HG02884 (cell line): ENCODE measurements around the gene ADAM19.
A peak's percentile ranks its signal among the peaks of the same experiment; 100 is the strongest.

Experiments used
- ATAC-seq: cut with Tn5 transposase; IDR thresholded peaks from one replicate; pipeline ENCODE4 v1.9.1; 2021; ENCODE audit warnings: mild to moderate bottlenecking, moderate library complexity; ENCODE audit not compliant: unreplicated experiment

Gene ADAM19

DNA sequence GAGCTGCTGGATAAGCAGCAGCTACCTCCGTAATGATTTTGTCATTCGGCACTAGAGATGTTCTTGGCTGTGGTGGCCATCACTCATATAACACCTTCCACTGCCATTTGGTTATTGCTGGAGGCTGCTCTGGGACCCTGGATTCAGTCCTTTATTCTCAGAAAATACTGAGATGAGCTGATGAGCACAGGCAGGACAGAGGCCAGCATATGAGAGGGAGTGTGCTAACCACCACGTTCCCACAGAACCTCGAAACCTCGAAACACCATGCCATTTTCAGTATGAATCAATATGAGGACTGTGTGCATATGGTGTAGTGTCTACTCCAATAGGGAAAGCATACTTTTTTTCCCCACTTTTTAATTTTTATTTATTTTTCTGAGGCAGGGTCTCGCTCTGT is 56.6 kb downstream of the ADAM19 start:
- peak; percentile 77 for ATAC-seq

DNA sequence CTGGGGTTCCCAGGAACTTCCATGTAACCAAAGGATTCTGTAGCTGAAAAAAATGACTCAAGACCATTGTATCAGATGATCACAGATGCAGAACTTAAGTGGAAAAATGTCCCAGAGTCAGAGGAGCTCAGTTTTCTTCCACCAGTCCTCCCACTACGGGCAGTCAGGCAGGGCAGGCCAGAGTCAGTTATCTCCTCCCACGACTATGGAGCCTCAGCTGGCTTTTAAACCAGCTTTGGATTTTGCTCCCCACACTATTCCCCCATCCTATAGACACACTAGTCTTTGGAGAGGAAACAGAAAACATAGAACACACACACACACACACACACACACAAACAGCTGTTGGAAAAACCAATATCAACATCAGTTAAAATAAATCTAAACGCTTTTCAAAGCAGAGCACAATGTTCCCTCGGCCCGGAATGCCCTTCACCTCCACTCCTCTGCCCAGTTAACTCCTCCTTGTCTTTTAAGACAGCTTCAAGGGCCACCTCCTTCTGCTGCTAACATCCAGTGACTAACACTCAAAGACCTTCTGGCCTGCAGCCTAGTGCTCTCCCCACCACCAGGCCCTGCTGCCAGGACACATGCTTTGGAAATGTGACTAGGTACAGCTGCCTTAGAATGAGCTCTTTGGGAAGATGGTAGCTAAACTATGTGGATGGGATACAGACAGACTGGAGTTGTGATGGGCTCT is 58.8 kb downstream of the ADAM19 start:
- no peak for ATAC-seq

DNA sequence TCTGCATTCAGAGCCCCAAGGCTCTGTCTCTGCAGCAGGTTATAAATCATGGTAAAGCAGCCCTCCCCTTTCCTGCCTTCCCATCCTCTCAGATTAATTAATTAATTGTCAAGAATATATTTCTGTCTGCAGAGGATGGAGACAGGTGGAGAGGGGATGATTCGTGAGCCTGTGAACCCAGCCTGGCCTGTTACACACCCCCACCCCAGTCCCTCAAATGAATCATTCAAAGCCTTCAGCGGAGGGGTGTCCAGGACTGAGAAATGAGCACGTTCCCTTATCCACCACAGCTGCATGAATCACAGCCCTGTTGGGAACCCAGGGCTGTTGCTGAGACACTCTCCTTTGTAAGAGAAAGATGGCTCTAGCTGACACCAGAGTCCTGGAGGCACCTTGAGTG is 59.6 kb downstream of the ADAM19 start:
- ATAC-seq, result no peak

DNA sequence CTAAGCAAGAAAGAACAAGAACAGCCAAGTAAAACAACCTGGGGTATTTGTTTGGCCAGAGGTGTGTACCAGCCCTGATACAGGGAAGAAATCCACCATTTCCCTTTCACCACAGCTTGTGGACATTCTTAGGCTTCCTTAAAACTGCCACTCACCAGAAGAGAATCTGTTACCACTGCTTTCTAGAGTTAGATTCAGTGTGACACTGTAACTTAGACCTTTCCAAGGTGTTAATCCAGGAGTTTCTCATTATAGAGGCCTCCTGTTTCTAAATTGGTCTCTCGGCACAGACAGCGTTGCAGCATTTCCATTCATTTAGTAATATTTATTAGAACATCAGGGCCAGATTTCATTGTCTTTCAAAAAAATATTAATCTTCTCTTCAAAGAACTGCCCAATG is 60.6 kb downstream of the ADAM19 start:
- ATAC-seq, result no peak

DNA sequence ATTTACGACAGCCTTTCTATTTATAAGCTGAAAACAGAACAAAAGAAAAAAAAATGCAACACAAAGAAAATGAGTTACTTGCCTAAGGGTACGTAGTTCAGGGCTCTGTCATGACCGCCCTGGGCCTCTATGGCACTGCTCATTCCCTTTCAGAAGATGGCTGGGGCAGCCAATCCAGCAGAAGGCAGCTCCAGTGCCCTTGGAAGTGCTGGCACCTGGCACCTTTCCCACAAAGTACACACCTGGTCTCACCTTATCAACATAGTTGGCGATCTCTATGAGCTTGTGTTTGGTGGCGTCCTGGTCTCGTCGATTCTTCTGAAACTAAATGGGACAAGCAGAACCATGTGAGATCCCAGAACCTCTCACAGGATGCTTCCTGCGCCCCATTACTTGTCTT is 62.4 kb downstream of the ADAM19 start:
- no peak for ATAC-seq

DNA sequence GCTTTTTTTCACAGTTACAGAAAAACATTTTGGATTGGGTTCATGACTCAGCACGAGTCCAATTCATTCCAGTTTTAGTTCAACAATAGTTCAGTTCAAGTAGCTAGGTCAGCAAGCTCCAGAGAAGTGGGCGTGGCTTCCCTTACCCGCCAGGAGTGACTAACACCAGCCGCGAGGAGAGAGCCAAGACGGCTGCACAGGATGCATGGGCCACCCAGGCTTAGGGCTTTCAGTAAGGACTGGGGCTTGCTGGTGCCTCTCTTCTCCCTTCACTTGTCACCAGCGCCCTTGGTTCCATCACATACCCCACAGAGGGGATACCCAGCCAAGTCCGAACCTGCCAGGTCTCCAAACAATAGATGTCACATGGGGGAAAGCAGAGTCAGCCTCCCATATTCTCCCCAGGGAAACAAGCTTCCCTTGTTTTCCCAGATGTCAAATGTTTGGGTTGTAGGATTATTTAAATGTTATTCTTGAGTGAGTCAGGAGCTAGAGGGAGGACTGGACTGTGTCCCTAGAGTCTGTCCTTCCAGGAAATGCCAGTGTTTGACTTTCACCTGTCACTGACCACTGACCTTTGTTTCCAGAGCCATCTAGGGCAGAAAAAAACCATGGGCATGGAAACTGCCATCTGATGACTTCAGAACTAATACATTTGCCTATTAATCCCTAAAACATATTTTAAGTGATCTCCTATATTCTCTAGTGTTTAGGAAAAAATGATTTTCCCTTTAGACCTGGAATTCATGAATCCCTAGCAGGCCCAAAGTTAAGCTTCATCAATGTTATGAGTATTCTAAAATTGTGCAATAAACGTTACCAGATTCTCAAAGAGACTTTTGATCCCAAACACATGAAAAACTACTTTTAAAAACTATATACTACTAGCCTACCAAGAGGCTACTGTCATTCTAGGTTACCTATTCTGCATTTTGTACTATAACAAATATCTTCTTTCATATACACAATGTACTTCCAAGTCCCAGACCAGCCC is 63.6 kb downstream of the ADAM19 start:
- ATAC-seq, result no peak

DNA sequence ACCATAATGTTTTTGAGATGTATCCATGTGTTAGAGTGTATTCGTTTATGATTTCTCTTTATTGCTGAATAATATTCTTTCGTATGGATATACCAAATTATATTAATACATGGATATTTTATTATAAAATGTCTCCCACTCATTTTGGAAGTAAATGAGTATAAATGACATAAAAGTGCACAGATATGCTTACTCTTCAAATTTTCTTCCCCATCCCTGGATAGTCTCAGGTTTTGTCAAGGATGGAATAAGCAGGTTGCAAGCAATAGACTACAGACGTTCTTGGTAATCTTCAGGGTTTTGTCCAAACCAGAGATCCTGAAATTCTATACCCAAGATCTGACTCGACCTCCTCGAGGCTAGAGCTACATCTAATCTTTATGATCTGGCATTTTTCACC is 64.9 kb downstream of the ADAM19 start:
- no peak for ATAC-seq

DNA sequence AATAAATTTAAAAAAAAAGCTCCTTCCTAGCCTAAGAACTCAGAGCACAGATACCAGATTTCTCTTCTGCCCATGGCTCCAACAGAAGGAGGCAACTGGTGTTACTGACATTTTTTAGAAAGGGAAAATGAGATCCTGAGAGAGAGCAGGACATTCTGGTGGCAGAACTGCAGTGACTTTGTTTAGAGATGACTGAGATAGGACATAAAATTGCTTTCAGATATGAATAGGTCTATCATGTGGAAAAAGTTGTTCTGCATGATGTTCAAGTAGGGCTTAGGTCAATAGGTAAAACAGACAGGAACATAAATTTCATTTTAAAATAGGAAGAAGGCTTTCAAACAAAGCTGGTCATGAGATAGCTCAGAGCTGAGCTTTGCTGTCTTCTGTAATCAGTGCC is 66.0 kb downstream of the ADAM19 start:
- ATAC-seq, result peak; percentile 72

DNA sequence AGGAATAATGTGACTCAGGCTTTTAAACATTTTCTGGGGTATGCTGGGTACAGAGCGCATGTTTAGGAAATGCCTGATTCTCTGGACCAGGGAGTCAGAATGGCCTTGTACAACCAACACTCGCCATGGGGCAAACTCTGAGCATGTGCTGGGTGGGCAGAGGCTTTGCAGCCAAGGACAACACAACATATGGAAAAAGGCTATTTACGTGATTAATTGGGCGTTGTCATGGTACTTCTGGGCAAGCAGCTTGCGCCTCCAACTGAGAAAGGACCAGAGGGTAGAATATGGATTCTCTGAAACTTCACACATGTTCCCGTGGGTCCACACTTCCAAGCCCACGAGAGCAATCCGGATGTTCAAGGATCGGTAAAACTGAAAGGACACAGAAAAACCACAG is 66.5 kb downstream of the ADAM19 start:
- ATAC-seq, result no peak

DNA sequence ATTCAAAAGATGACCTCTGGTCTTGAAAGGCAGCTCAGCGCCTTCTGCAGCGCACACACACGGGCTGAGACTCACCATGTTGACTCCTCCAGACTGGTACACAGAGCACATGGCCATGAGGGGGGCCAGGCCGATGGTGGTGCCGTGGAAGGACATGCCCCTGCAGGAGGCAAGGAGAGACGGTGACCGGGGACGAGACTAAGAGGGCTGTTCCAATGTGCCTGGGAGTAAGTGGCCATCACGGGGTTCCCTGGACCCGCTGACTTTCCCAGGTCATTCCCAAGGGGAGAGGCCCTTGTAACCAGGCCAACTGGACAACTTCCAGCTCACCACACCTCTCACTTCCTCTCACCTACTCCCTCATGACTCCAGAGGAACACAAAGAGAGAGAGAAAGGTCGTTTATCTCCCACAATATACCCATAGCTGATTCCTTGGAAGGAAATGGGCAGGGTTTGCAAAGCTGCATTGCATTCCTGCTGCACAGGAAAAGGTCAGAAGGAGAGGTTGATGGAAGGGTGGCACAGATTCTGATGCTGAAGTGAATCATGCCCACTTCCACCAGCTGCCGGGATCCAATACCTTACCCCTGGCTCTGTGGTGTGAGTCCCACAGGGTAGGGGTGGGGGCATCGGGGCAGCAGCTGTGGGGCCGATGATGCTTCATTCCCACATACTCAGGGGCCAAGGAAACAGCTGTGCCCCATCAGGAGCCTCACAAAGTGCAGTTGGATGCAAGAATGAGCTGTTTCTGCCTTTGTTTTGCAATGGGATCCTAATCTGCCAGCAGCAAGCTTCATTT is 68.4 kb downstream of the ADAM19 start:
- ATAC-seq, result no peak

DNA sequence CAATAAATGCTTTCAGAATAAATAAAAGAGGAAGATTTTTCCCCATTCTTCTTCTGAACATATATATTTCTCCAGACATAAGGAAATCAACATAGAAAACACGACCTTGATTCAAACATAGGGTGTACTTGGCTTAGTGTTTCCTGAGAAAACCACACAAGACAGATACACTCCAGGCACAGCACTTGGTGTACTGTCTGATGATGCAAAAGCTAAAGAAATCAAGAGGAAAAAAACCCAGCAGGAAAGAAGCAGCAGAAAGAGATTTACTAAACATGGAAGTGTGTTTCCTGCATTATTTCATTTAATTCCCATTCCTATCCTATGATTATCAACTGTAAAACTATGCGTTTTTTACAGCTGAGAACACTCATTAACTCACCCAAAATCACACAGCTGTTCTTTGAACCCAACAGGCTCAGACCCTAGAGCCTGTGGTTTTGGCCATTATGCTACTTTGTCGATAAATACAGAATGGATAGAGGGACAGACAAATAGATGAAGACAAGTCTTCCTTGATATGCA is 69.4 kb downstream of the ADAM19 start:
- no peak for ATAC-seq

DNA sequence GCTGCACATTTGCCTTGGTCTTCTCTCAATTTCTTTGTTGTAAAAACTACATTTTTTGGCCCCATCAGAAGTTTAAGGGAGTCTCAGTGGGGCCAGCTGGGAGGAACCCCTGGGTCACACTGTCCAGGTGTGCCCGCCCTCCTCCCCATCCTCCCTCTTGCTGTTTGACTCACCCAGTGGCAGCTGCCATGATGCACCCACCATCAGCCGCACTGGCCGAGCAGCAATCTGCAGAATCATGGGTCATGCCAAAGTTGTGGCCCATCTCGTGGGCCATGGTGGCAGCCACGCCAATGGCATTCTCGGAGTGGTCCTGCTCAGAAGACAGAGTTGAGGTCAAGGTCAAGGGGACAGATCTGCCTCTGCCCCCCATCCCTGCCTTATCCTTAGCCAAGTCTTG is 70.1 kb downstream of the ADAM19 start:
- ATAC-seq, result no peak

DNA sequence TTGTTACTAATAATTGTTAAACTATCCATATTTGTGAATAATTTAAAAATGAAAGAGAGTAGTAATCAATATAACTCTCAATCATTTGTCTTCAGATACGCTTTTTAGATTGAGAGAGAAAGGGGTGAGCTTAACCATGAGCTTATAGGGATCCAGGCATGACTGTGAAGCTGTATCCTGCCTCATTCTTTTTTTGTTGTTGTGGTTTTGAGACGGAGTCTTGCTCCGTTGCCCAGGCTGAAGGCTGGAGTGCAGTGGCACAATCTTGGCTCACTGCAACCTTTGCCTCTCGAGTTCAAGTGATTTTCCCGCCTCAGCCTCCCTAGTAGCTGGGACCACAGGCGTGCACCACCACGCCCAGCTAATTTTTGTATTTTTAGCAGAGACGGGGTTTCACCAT is 71.5 kb downstream of the ADAM19 start:
- ATAC-seq, result no peak

DNA sequence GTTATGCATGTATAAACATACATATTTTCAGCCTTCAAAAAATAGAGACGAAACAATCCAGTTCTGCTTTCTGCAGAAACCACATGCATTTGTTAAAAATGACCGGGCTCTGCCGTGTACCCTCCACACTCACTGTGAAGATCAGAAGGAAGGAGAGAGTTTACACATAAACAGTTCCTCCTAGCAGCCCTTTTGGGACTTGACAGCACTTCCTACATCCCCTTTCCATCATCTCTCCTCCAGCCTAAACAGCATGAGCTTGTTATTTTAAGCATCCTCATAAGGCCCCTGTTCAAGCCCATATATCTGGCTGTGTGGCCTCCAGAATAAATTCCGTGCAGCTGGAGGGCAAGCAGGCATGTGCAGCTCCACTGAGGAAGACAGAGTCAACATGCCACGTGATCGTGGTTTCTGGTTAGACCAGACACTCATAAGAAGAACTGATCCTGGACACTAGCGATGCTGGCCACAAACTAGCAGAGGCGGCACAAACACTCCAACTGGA is 73.4 kb downstream of the ADAM19 start:
- ATAC-seq, result peak; percentile 76

DNA sequence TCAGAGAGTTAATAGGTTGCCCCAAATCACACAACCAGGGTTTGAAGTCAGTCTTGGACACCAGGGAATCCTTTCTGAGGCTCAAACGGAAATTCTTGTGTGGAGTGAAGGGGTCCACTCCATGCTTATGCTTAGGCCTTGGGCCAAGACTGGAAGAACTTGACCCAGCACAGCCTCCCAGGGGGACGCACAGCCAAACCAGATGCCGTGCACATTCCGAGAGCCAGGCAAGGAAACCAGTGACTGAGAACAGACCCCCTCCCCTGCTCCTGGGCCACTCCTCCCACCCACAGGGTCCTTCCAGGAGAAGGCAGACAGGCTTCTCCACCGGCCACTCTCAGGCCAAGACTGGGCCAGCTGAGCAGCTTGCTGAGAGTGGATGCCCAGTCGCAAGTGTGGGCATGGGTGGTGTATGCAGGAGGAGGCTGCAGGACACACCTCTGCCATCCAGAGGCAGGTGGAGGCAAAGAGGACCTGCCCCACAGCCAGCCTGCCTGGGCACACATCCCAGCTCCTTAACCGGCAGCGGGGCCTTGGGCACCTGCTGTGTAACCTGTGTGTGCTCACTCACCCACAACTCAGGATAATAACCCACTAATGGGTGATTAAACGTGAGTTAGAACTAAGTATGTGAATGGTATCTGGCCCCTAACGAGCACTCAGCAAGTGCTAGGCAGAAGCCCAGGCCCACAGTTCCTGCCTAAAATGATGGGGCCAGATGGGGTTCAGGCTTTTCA is 77.5 kb downstream of the ADAM19 start:
- ATAC-seq, result no peak

DNA sequence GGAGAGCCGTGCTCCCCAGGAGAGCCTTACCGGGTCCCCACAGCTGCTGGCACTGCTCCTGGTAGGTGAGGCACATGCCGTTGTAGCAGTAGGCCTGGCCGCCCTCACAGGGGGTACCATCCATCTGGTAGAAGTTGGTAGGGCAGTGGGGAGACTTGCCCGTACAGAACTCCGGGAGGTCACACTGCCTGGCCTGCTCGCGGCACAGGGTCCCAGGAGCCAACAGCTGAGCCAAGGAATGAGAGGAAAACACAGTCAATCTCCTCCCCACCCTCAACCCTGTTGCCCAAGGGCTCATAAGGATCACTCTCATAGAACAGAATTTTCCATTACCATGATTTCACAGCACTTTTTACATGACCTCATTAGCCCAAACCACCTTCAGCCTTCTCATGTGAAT is 78.7 kb downstream of the ADAM19 start:
- no peak for ATAC-seq

DNA sequence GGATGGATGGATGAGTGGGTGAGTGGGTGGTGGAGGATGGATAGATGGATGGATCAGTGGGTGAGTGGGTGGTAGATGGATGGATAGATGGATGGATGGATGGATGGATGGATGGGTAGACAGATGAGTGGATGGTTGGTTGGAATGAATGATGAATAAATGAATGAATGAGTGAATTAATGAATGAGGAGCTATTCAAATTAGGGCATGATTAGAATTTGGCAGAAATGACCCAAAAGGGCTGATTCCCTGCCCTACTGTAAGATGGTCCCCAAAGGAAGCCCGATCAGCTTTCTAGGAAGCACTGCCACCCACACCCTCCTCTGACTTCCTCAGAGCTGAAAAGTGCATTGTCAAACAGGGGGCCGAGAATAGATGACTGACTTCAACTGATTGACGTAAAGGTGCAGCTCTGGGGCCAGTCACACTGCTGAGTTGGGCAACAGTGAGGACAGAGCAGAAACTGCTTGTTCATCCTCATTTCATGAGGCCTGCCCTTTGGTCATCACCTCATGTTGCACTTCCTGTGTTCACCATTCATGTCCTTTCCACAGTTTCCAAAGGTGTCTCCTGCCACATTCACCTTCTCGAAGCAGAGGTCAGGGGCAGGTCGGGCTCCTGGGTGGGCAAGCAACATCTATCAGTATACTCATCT is 81.3 kb downstream of the ADAM19 start:
- no peak for ATAC-seq

DNA sequence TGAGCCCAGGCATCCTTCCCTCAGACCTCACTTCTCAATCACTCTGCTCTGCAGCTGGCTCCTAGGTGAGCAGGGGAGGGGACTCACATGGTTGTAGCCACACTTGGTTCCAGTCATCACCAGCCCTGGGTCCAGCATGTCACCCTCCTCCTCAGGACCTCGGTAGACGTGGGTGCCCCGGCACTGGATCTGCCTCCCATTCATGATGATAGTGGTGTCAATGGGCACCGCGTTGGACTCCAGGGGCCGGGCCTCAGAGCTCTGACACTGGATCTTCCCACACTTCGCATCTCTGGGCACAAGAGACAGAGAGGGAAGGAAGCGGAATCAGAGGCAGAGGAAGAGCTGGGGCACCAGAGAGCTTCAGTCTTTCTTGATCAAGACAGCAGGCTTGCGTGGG is 82.7 kb downstream of the ADAM19 start:
- no peak for ATAC-seq

DNA sequence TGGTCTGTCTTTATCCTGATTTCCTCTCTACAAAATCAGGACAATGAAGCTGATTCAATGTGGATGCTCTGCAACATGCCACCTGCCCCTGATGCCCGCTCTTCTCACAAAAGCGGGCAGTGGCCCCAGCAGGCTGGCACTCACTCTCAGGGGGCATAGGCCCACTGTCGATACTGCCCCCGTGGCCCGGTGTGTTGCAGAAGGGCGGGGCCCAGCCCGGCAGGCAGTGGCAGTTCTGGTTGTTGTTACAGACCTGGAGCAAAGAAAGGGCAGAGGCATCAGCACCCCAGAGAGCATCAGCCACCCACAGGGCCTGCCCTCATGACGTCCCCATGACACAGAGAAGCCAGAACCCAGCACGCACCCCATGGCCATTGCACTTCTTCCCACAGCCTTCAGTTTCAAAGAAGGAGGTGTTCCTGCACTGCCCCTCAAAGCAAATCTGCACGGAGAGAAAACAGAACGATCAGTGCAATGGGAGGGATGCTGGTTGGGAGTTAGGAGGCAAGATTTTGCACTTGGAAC is 84.0 kb downstream of the ADAM19 start:
- no peak for ATAC-seq
